CD4-positive, alpha-beta T cell (primary cell): ENCODE results near the gene ARFIP2. TPM values are rescaled to one million over a fixed set of nuclear protein-coding genes. Genes with fewer than 3 reads are reported as not detected.

Experiments
- ATAC-seq: fragments of 200-7000 bp; cut with Tn5 transposase; one replicate; pipeline ENCODE4 v1.10.0; 2022; ENCODE audit warnings: mild to moderate bottlenecking; ENCODE audit not compliant: poor library complexity
- CTCF ChIA-PET: fragments of 350-600 bp; sonication (Branson Sonifier 250); formaldehyde crosslinking; loops from one replicate; lab custom pipeline; 2021; ENCODE audit warnings: antibody characterized with exemption, inconsistent platforms; lab: Charles Lee
- POLR2A ChIA-PET: fragments of 350-600 bp; sonication (Branson Sonifier 250); formaldehyde crosslinking; loops from one replicate; lab custom pipeline; 2021; ENCODE audit warnings: antibody characterized with exemption, inconsistent platforms; lab: Charles Lee
- DNase-seq, 14 experiments: peaks; one replicate each; pipeline ENCODE4 v3.0.0-alpha.2; 2013 to 2020; ENCODE audit warnings: mixed read lengths in 2 of 14
- H3K27ac ChIP-seq, 2 donors: one replicate each; pipeline versions ENCODE4 v1.5.1 to v1.7.0; 2013; ENCODE audit warnings: low read length in 2 of 2, low read depth in 1 of 2, mild to moderate bottlenecking in 1 of 2
- H3K27me3 ChIP-seq, 2 experiments: 1 replicate in 1 of 2; 2 replicates in 1 of 2; pipeline versions ENCODE4 v1.6.1 to v1.7.0; 2013; ENCODE audit warnings: low read length in 2 of 2, control low read depth in 1 of 2, mild to moderate bottlenecking in 1 of 2, moderate library complexity in 1 of 2; ENCODE audit not compliant: insufficient read depth in 2 of 2, control insufficient read depth in 1 of 2
- H3K36me3 ChIP-seq: one replicate; pipeline ENCODE4 v1.6.1; 2013; ENCODE audit warnings: low read length, control low read depth; ENCODE audit not compliant: insufficient read depth
- H3K4me1 ChIP-seq: one replicate; pipeline ENCODE4 v1.6.1; 2013; ENCODE audit warnings: low read length, control low read depth; ENCODE audit not compliant: insufficient read depth
- H3K4me3 ChIP-seq: one replicate; pipeline ENCODE4 v1.5.1; 2013; ENCODE audit warnings: mild to moderate bottlenecking, low read length, moderate library complexity
- H3K9me3 ChIP-seq, 2 experiments: 1 replicate in 1 of 2; 2 replicates in 1 of 2; pipeline versions ENCODE4 v1.6.1 to v1.7.0; 2013; ENCODE audit warnings: low read length in 2 of 2, mild to moderate bottlenecking in 2 of 2, control low read depth in 1 of 2, moderate library complexity in 1 of 2; ENCODE audit not compliant: control insufficient read depth in 1 of 2, insufficient read depth in 1 of 2
- H3K27ac Mint-ChIP-seq: one replicate; pipeline ENCODE4 v1.8.0; 2020; ENCODE audit warnings: mixed read lengths
- H3K27me3 Mint-ChIP-seq: one replicate; pipeline ENCODE4 v1.8.0; 2021; ENCODE audit warnings: mixed read lengths
- H3K36me3 Mint-ChIP-seq: one replicate; pipeline ENCODE4 v1.8.0; 2021; ENCODE audit warnings: low read depth, mixed read lengths
- H3K4me1 Mint-ChIP-seq: one replicate; pipeline ENCODE4 v1.8.0; 2021; ENCODE audit warnings: low read depth, mixed read lengths
- H3K4me3 Mint-ChIP-seq: one replicate; pipeline ENCODE4 v1.8.0; 2020; ENCODE audit warnings: mild to moderate bottlenecking, mixed read lengths
- H3K9me3 Mint-ChIP-seq: one replicate; pipeline ENCODE4 v1.8.0; 2020; ENCODE audit warnings: mixed read lengths
- intact Hi-C, 2 experiments: fragments of 100-400 bp; cut with DNase I in 1 of 2; cut with micrococcal nuclease in 1 of 2; formaldehyde crosslinking; loops; one replicate each; pipeline versions ENCODE4 v1.15.1 to v1.9.0; 2023 to 2025; cut with DNase I, micrococcal nuclease
- total RNA-seq, 174 experiments: library from RNA in 2 of 174; stranded (reverse) in 2 of 174; gene quantifications; one replicate each; pipeline ENCODE4 v1.2.3 and lab custom pipeline; 2021 to 2026
- TF ChIP-seq, protein P1 (sequence below): fragments of 200-600 bp; IDR thresholded peaks from one replicate; pipeline ENCODE4 v1.8.0; 2022; ENCODE audit warnings: antibody characterized with exemption, mild to moderate bottlenecking

Gene ARFIP2
- total RNA-seq, 2 experiments from 2014 or later, result 78.1 to 80.5 TPM

DNA sequence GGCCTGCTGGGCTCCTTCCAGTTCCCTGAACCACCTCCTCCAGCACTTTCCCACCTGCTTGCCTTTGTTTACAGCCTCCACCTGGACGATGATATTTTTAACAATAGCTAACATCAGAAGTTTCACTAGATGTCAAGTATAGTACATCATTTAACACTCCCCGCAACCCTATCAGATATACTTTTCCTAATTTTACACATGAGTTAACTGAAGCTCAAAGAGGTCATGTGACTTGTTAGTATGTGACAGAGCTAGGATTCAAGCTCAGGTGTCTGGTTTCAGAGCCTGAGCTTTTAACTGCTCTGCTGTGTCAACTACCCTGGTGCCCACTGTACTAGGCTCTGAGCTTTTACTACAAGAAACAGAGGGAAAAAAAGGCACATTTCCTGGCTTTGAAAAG lies 26.1 kb downstream of the ARFIP2 start:
- Mint-ChIP-seq H3K27ac (no peak overlapping the region), H3K36me3 (peaks cover 22% of the 10 kb centered on the region), H3K27me3 (no peaks in the 10 kb centered on the region), H3K9me3 (no peaks in the 10 kb centered on the region), H3K4me3 (no peak overlapping the region), H3K4me1 (no peaks in the 10 kb centered on the region)
- H3K9me3 ChIP-seq, result no peaks in the 10 kb centered on the region
- intact Hi-C loops, result no loop called here
- CTCF ChIA-PET, result no interaction called here
- ATAC-seq (no peak), DNase-seq (no peak)
- POLR2A ChIA-PET, result interaction anchor here (1.1 kb wide), 2 partner anchors 11 to 77 kb away, joined by 3 to 4 read pairs; no protein-coding TSS in a partner anchor
- H3K27ac ChIP-seq, result no peak overlapping the region
- no peaks in the 10 kb centered on the region for H3K4me1 ChIP-seq
- H3K36me3 ChIP-seq, result peaks cover 48% of the 10 kb centered on the region
- no peak overlapping the region for H3K4me3 ChIP-seq
- TF ChIP-seq, protein P1, sequence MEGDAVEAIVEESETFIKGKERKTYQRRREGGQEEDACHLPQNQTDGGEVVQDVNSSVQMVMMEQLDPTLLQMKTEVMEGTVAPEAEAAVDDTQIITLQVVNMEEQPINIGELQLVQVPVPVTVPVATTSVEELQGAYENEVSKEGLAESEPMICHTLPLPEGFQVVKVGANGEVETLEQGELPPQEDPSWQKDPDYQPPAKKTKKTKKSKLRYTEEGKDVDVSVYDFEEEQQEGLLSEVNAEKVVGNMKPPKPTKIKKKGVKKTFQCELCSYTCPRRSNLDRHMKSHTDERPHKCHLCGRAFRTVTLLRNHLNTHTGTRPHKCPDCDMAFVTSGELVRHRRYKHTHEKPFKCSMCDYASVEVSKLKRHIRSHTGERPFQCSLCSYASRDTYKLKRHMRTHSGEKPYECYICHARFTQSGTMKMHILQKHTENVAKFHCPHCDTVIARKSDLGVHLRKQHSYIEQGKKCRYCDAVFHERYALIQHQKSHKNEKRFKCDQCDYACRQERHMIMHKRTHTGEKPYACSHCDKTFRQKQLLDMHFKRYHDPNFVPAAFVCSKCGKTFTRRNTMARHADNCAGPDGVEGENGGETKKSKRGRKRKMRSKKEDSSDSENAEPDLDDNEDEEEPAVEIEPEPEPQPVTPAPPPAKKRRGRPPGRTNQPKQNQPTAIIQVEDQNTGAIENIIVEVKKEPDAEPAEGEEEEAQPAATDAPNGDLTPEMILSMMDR, result no peak
- H3K27me3 ChIP-seq, result no peaks in the 10 kb centered on the region

GRCh38 chr11:6453152-6453551 lies 28.0 kb downstream of the ARFIP2 start:
- no peaks in the 10 kb centered on the region for H3K4me1 Mint-ChIP-seq
- H3K4me1 ChIP-seq, result no peaks in the 10 kb centered on the region
- H3K36me3 ChIP-seq, result peaks cover 50% of the 10 kb centered on the region
- H3K4me3 ChIP-seq, result no peak overlapping the region
- no peaks in the 10 kb centered on the region for H3K27me3 ChIP-seq
- ATAC-seq (no peak), DNase-seq (no peak)
- H3K27ac Mint-ChIP-seq, result no peak overlapping the region
- H3K4me3 Mint-ChIP-seq, result no peak overlapping the region
- peaks cover 17% of the 10 kb centered on the region for H3K36me3 Mint-ChIP-seq
- CTCF ChIA-PET, result interaction anchor here (1.0 kb wide), 1 partner anchor 90 kb away, joined by 3 read pairs; no protein-coding TSS in a partner anchor
- no peaks in the 10 kb centered on the region for H3K9me3 ChIP-seq
- intact Hi-C loops, result no loop called here
- H3K27ac ChIP-seq, result no peak overlapping the region
- no peaks in the 10 kb centered on the region for H3K9me3 Mint-ChIP-seq
- TF ChIP-seq, protein P1, result no peak
- POLR2A ChIA-PET, result interaction anchor here (1.6 kb wide), 1 partner anchor 74 kb away, joined by 5 read pairs; no protein-coding TSS in a partner anchor
- no peaks in the 10 kb centered on the region for H3K27me3 Mint-ChIP-seq

GRCh38 chr11:6452219-6452618 lies 28.9 kb downstream of the ARFIP2 start:
- Histone ChIP-seq H3K4me1 (no peaks in the 10 kb centered on the region), H3K4me3 (no peak overlapping the region), H3K27me3 (no peaks in the 10 kb centered on the region), H3K36me3 (peaks cover 46% of the 10 kb centered on the region), H3K27ac (no peak overlapping the region), H3K9me3 (no peaks in the 10 kb centered on the region)
- Mint-ChIP-seq H3K27ac (no peak overlapping the region), H3K27me3 (no peaks in the 10 kb centered on the region), H3K36me3 (peaks cover 16% of the 10 kb centered on the region), H3K4me3 (no peak overlapping the region), H3K9me3 (no peaks in the 10 kb centered on the region), H3K4me1 (no peaks in the 10 kb centered on the region)
- no peak for DNase-seq
- intact Hi-C loops, result no loop called here
- POLR2A ChIA-PET, result interaction anchor here (1.6 kb wide), 1 partner anchor 73 kb away, joined by 5 read pairs; no protein-coding TSS in a partner anchor
- TF ChIP-seq, protein P1, result no peak
- ATAC-seq, result no peak
- CTCF ChIA-PET, result no interaction called here
